GM19023 (cell line): ENCODE data around the gene EVI2A.
"Not testable (repeated sequence)": the region's sequence is repeated elsewhere in the genome, so short reads cannot be mapped to it uniquely, and the experiment has no call there.

Source experiments
- ATAC-seq: cut with Tn5 transposase; IDR thresholded peaks from one replicate; pipeline ENCODE4 v1.9.1; 2021; ENCODE audit warnings: mild to moderate bottlenecking, moderate library complexity; ENCODE audit not compliant: unreplicated experiment

Gene EVI2A

GRCh38 chr17:31313982-31314781 is 7.2 kb downstream of the EVI2A start, which contains the start of gene EVI2B:
EVI2B (minus strand) TSS chr17:31314054; CDS start chr17:31305609, 8,445 bp downstream.
- no peak for ATAC-seq

GRCh38 chr17:31312223-31312622 is 9.2 kb downstream of the EVI2A start:
- ATAC-seq: not testable (repeated sequence)

GRCh38 chr17:31311526-31311925 is 9.9 kb downstream of the EVI2A start:
- ATAC-seq: no peak

- ATAC-seq: no peak
Measured at GRCh38 chr17:31310886-31311285, 10.5 kb downstream of the EVI2A start.

GRCh38 chr17:31310260-31310659 is 11.2 kb downstream of the EVI2A start:
- no peak for ATAC-seq

DNA sequence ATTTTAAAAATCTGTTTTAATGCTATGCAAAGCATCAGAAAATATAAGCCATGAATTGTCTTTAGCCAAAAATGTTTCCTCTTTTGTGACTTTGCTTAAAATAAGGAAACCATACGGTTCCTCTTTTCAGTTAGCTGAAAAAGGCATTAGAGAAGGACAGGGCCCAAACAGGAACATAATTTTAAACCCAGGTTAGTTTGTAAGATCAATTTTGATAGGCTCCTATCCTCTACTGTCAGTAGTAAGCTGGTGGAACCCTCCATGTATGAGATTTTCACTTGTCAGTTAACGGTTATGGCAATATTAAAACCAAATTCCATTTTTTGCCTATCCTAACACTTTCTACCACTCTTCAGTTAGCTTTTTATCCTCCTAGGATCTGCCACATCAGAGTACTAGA is 11.9 kb downstream of the EVI2A start:
- ATAC-seq: no peak

DNA sequence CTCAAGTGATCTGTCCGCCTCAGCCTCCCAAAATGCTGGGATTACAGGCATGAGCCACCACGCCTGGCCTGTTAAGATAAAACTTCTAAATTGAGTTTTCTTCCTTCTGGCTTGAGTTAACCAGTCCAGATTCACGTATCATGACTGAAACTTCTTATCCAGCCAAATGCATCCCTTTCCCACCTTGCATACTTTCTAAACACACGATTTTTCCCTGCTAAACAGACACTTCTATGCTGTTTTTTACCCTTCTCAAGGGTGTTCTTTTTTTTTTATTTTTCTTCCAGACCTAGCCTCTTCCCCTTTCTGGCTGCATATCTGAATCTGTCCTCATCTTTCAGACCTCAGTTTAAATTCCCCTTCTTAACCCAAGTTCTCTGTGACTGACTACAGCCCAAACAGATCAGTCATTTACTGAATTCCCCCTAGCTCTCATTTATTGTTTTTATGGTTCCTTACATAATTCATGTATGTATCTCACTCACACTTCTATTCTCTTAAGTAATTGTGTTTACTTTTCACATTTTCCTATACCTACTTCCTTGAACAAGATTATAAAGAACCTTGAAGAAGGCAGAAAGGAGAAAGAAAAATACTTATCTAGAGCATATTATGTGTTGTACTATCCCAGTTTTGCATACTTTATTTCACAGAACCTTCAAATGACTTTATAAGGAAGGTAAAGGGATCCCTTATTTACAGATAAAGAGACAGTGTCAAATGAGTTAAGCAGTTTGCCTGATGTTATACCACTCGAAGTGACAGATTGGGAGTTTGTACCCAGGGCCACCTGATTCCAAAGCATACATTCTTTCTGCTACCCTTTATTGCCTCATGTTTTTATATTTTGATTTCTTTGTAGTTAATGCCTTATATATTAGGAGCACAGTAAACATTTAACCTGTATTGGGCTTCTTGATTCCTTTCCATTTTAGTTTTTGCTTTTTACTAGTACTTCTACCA is 12.8 kb downstream of the EVI2A start:
- ATAC-seq: no peak

- no peak for ATAC-seq
Measured at GRCh38 chr17:31307640-31308039, 13.8 kb downstream of the EVI2A start.

DNA sequence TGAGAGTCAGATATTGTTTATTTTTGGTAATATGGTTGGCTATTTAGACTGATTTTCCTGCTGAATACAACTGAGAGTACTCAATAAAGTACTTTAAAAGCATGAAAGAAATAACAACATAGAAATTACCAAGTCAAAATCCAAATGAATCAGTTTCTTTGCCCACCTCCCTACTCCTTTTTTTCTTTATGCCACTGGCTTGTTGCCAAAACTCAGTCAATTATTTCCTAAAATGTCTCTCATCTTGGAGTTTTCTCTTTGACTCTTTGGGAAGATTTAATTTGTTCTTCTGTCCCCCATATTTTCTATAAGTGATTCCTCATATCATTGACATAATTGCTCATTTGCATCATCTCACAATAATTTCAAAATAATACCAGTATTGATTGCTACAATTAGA is 21.8 kb downstream of the EVI2A start:
- no peak for ATAC-seq

- no peak for ATAC-seq
Measured at GRCh38 chr17:31297090-31297489, 24.3 kb downstream of the EVI2A start, which contains the start of gene OMG. OMG (minus strand) TSS chr17:31297239; CDS start chr17:31296331, 908 bp downstream.

GRCh38 chr17:31296142-31296541 is 25.3 kb downstream of the EVI2A start:
- no peak for ATAC-seq

GRCh38 chr17:31295489-31295871 is 25.9 kb downstream of the EVI2A start:
- no peak for ATAC-seq

DNA sequence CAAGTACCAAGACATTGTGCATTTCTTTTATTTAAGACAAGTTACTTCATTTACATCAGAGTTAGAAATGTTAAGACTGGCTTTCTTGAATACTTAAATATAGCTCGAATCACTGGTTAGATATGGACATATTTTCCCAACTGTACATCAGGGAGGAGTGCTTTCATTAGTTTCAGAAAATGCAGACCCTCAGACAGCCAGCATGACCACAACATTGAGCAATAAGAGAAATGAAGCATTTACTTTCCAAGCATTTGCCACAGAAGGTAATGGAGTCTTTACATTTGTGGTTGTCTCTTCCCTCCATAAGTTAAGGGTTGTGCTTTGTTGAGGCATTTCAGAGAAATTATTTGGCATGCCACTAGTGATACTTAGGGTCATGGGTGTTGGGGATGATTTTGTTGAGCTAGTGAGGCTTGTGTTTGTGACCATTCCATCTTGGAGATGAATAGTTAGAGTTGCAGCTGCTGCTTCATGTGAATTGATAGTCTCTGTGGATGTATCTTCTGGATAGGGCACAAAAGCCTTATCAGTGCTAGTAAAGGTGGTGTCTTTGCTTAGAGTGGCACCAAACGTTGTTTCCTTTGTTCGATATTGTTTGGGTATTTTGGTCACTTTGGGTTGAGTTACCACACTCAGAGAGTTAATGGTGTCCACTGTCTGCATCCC is 26.5 kb downstream of the EVI2A start:
- no peak for ATAC-seq

GRCh38 chr17:31294231-31294630 is 27.2 kb downstream of the EVI2A start:
- ATAC-seq: no peak

DNA sequence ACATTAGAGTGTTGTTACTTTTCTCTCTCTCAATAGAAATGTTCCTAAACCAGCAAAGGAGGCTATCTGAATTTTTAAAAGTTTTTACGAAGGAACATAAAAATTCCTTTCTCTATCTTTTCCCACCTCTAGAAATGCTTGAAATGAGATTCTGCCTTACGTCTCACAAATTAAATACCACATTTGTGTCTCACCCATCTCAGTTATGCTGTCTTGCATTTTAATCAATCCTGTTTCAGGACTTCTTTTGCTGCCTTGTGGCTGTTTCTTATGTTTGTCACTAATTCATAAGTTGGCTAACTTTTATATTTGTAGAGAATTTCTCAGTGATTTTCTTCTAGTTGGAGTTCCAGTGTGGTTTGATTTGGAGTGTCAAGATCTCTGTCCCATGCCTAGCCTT is 27.8 kb downstream of the EVI2A start:
- ATAC-seq: no peak

DNA sequence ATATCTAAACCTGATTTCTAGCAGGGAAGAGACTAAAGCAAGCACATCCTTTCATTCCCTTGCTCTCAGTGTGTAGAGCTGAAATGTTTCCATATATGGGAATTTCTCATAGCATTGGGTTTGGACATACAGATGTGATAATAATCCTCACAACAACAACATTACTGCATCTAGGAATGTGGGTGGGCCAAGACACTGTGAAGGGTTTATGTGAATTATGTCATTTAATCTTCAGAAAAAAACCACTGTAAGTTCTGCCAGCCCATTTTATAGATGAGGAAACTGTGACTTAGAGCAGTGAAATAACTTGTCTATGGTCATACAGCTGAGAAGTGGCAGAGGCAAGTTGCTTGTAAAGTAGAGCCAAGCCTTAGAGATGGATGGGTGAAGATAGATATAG is 29.6 kb downstream of the EVI2A start:
- no peak for ATAC-seq

DNA sequence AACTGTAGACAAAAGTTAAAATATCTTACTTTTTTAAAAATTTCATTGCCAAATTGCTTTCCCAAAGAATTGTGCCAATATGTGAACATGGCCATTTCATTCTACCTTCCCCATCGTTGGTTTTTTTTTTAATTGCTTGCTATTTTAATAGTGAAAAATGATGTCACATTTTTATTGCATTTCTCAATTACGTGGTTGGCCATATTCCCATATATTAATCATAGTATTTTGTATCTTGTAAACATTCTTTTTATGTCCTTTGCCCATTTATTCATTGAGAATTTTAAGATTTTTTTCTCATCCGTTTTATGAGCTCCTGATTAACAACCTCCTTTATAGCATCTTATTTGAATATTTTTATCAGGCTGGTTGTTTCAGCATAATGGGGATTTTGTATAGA is 31.6 kb downstream of the EVI2A start:
- ATAC-seq: no peak

DNA sequence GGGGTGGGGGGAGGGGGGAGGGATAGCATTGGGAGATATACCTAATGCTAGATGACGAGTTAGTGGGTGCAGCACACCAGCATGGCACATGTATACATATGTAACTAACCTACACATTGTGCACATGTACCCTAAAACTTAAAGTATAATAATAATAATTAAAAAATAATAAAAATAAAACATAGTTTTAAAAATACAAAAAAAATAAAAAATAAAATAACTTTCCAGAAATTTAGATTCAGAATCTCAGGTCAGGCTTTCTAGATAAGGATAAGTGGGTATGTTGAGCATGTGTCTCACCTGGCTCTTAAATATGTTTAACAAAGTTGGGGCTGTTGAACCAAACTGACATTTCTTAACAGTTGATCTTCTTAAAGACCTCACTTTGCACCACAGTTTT is 33.5 kb downstream of the EVI2A start:
- ATAC-seq: not testable (repeated sequence)

GRCh38 chr17:31286587-31286986 is 34.8 kb downstream of the EVI2A start:
- no peak for ATAC-seq

GRCh38 chr17:31283841-31284240 is 37.6 kb downstream of the EVI2A start:
- no peak for ATAC-seq

DNA sequence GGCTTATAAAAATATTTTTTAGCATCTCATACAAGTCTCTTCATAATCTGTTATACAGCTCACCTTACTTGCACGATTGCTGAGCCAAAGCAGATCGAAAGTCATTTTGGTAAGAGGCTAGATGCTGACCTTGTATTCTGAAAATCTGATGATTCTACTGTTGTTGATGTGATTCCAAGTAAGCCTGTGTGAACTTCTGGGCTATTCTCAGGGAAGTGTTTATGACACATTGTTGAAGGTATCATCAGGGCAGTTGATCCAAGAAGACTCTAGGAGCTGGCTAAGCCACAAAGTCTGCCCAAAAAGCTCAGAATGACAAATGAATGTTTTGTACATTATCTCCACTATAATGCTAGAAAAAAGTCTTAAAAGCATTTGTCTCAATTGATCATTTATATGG is 40.4 kb downstream of the EVI2A start:
- no peak for ATAC-seq
